ENCODE results near the gene ARPC5. TPM values are rescaled to one million over a fixed set of nuclear protein-coding genes. Genes with fewer than 3 reads are reported as not detected.

Gene ARPC5
- total and polyA plus RNA-seq, 4 donors = 165 to 266 (median 188) TPM

GRCh38 chr1:183648042-183648441 lies 12.5 kb upstream of the ARPC5 start:
- Histone ChIP-seq H3K4me3 (no peak overlapping the region), H3K36me3 (ENCODE audit: control insufficient read depth in 4 of 4, insufficient read depth in 4 of 4, low read length in 4 of 4) (no peaks in the 10 kb centered on the region), H3K27ac (ENCODE audit: low read depth in 1 of 2, low read length in 1 of 2) (no peak overlapping the region), H3K27me3 (ENCODE audit: control insufficient read depth in 3 of 3, insufficient read depth in 3 of 3, low read length in 2 of 3) (no peaks in the 10 kb centered on the region), H3K4me1 (ENCODE audit: control insufficient read depth in 5 of 5, insufficient read depth in 5 of 5, low read length in 5 of 5) (peaks cover 0 to 25% (median 0%) of the 10 kb centered on the region in 5 donors), H3K9ac (ENCODE audit: insufficient read depth in 1 of 2, low read length in 2 of 2) (no peak overlapping the region), H3K9me3 (ENCODE audit: control insufficient read depth in 4 of 4, insufficient read depth in 3 of 4, low read length in 3 of 4) (no peaks in the 10 kb centered on the region)
- whole genome bisulfite sequencing, 2 donors = 95 to 96% methylated on average over 8 of the region's 8 CpGs
- DNase-seq (no peak), ATAC-seq (ENCODE audit: insufficient read depth, low FRiP score) (no peak)
- TF ChIP-seq CTCF (IDR thresholded peaks at IDR 0.05; ENCODE audit: control extremely low read depth, extremely low read depth) = no peak

- no peak overlapping the region for H3K27ac ChIP-seq (ENCODE audit: low read depth in 1 of 2, low read length in 1 of 2)
- DNase-seq = no peak
- no peaks in the 10 kb centered on the region for H3K27me3 ChIP-seq (ENCODE audit: control insufficient read depth in 3 of 3, insufficient read depth in 3 of 3, low read length in 2 of 3)
- H3K9me3 ChIP-seq (ENCODE audit: control insufficient read depth in 4 of 4, insufficient read depth in 3 of 4, low read length in 3 of 4) = no peaks in the 10 kb centered on the region
- H3K4me1 ChIP-seq (ENCODE audit: control insufficient read depth in 5 of 5, insufficient read depth in 5 of 5, low read length in 5 of 5) = peaks cover 0 to 15% (median 0%) of the 10 kb centered on the region in 5 donors
- no peak overlapping the region for H3K4me3 ChIP-seq
- TF ChIP-seq CTCF (IDR thresholded peaks at IDR 0.05; ENCODE audit: control extremely low read depth, extremely low read depth) = no peak
- ATAC-seq (ENCODE audit: insufficient read depth, low FRiP score) = no peak
- H3K36me3 ChIP-seq (ENCODE audit: control insufficient read depth in 4 of 4, insufficient read depth in 4 of 4, low read length in 4 of 4) = no peaks in the 10 kb centered on the region
- no peak overlapping the region for H3K9ac ChIP-seq (ENCODE audit: insufficient read depth in 1 of 2, low read length in 2 of 2)
Measured at GRCh38 chr1:183646776-183647175, 11.2 kb upstream of the ARPC5 start.

- 82 to 92% methylated on average over 5 of the region's 5 CpGs for WGBS, 2 donors
- DNase-seq (no peak), ATAC-seq (ENCODE audit: insufficient read depth, low FRiP score) (no peak)
- H3K9ac ChIP-seq (ENCODE audit: insufficient read depth in 1 of 2, low read length in 2 of 2) = no peak overlapping the region
- peaks cover 0 to 2% (median 0%) of the 10 kb centered on the region in 3 donors for H3K27me3 ChIP-seq (ENCODE audit: control insufficient read depth in 3 of 3, insufficient read depth in 3 of 3, low read length in 2 of 3)
- no peak overlapping the region for H3K4me3 ChIP-seq
- TF ChIP-seq CTCF (IDR thresholded peaks at IDR 0.05; ENCODE audit: control extremely low read depth, extremely low read depth) = no peak
- no peaks in the 10 kb centered on the region for H3K9me3 ChIP-seq (ENCODE audit: control insufficient read depth in 4 of 4, insufficient read depth in 3 of 4, low read length in 3 of 4)
- peaks cover 0 to 10% (median 0%) of the 10 kb centered on the region in 5 donors for H3K4me1 ChIP-seq (ENCODE audit: control insufficient read depth in 5 of 5, insufficient read depth in 5 of 5, low read length in 5 of 5)
- no peak overlapping the region for H3K27ac ChIP-seq (ENCODE audit: low read depth in 1 of 2, low read length in 1 of 2)
- no peaks in the 10 kb centered on the region for H3K36me3 ChIP-seq (ENCODE audit: control insufficient read depth in 4 of 4, insufficient read depth in 4 of 4, low read length in 4 of 4)
Measured at GRCh38 chr1:183645531-183645930, 9.9 kb upstream of the ARPC5 start.

GRCh38 chr1:183642166-183642565 lies 6.6 kb upstream of the ARPC5 start:
- TF ChIP-seq CTCF (IDR thresholded peaks at IDR 0.05; ENCODE audit: control extremely low read depth, extremely low read depth) = no peak
- Histone ChIP-seq H3K27ac (ENCODE audit: low read depth in 1 of 2, low read length in 1 of 2) (no peak overlapping the region), H3K27me3 (ENCODE audit: control insufficient read depth in 3 of 3, insufficient read depth in 3 of 3, low read length in 2 of 3) (peaks cover 0 to 5% (median 4%) of the 10 kb centered on the region in 3 donors), H3K4me3 (no peak overlapping the region), H3K36me3 (ENCODE audit: control insufficient read depth in 4 of 4, insufficient read depth in 4 of 4, low read length in 4 of 4) (no peaks in the 10 kb centered on the region), H3K9ac (ENCODE audit: insufficient read depth in 1 of 2, low read length in 2 of 2) (no peak overlapping the region), H3K4me1 (ENCODE audit: control insufficient read depth in 5 of 5, insufficient read depth in 5 of 5, low read length in 5 of 5) (peaks cover 0 to 2% (median 0%) of the 10 kb centered on the region in 5 donors), H3K9me3 (ENCODE audit: control insufficient read depth in 4 of 4, insufficient read depth in 3 of 4, low read length in 3 of 4) (no peaks in the 10 kb centered on the region)
- DNase-seq = no peak
- no peak for ATAC-seq (ENCODE audit: insufficient read depth, low FRiP score)
- WGBS, 2 donors = 88 to 97% methylated on average over 3 of the region's 3 CpGs
